ENCODE results near the gene KLHL29.

KLHL29 gene

GRCh38 chr2:23399674-23400261, 14.8 kb downstream of the KLHL29 start:
- Histone ChIP-seq H3K4me3 (ENCODE audit: low read length in 2 of 2) (peak overlapping the region in 1 of 2 donors; percentile 37), H3K27ac (replicated peaks; ENCODE audit: low read length) (no peak overlapping the region), H3K9me3 (replicated peaks in 1 of 2; ENCODE audit: control insufficient read depth in 2 of 2, insufficient read depth in 1 of 2, low read depth in 1 of 2, low read length in 2 of 2) (no peaks in the 10 kb centered on the region), H2BK15ac (ENCODE audit: low read length) (no peak overlapping the region), H3K4me1 (ENCODE audit: control insufficient read depth in 2 of 2, insufficient read depth in 1 of 2, low read depth in 1 of 2, low read length in 2 of 2) (peaks cover 1 to 10% of the 10 kb centered on the region in 2 donors), H3K79me1 (ENCODE audit: low read depth, low read length) (no peaks in the 10 kb centered on the region), H3K36me3 (replicated peaks in 1 of 2; ENCODE audit: control insufficient read depth in 2 of 2, insufficient read depth in 2 of 2, low read length in 2 of 2) (no peaks in the 10 kb centered on the region), H2BK5ac (ENCODE audit: low read length) (no peak overlapping the region), H2AK5ac (ENCODE audit: low read depth, low read length) (no peak overlapping the region), H2BK120ac (ENCODE audit: low read depth, low read length) (no peak overlapping the region), H4K91ac (ENCODE audit: low read depth, low read length, poor library complexity) (no peak overlapping the region), H3K4ac (ENCODE audit: low read length) (no peak overlapping the region), H3K23ac (ENCODE audit: low read depth, low read length, poor library complexity) (no peak overlapping the region), H2AFZ (ENCODE audit: low read length) (no peak overlapping the region), H3K27me3 (ENCODE audit: control insufficient read depth in 3 of 3, insufficient read depth in 3 of 3, low read depth in 1 of 3, low read length in 3 of 3) (no peaks in the 10 kb centered on the region), H2BK12ac (ENCODE audit: low read length) (no peak overlapping the region), H3K4me2 (ENCODE audit: insufficient read depth, low read length, poor library complexity, severe bottlenecking) (no peak overlapping the region), H3K9ac (ENCODE audit: low read depth, low read length, poor library complexity) (no peak overlapping the region), H3K14ac (ENCODE audit: low read length) (peak overlapping the region; percentile 32), H3K18ac (ENCODE audit: low read length) (no peak overlapping the region), H4K8ac (ENCODE audit: low read depth, low read length) (no peak overlapping the region)
- DNase-seq (ENCODE audit: low spot score): no peak
- WGBS, 2 donors (ENCODE audit: extremely low coverage in 2 of 2, insufficient read length in 2 of 2, insufficient replicate concordance in 1 of 2): no CpG with 5 or more reads among the region's 10 CpGs

DNA sequence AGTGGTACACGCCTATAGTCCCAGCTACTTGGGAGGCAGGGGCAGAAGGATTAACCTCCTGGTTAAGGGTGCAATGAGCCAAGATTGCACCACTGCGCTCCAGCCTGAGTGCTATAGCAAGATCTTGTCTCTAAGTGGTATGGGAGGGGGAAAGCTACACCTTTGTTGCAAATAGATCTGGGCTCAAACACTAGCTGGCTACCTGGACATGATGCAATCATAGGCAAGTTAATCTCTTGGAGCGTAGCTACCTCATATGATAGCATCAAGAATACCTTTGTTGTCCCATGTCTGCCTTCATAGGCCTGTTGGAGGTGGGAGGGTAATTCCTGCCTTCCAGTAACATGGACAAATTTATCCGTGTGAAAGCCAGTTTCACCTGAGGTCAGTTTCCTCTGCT, 15.7 kb downstream of the KLHL29 start:
- no peak overlapping the region for H2BK15ac ChIP-seq (ENCODE audit: low read length)
- H2BK120ac ChIP-seq (ENCODE audit: low read depth, low read length): no peak overlapping the region
- H3K9me3 ChIP-seq (replicated peaks in 1 of 2; ENCODE audit: control insufficient read depth in 2 of 2, insufficient read depth in 1 of 2, low read depth in 1 of 2, low read length in 2 of 2): no peaks in the 10 kb centered on the region
- H3K4me3 ChIP-seq (ENCODE audit: low read length in 2 of 2): no peak overlapping the region
- no peak overlapping the region for H2AFZ ChIP-seq (ENCODE audit: low read length)
- no peak for DNase-seq (ENCODE audit: low spot score)
- WGBS, 2 donors (ENCODE audit: extremely low coverage in 2 of 2, insufficient read length in 2 of 2, insufficient replicate concordance in 1 of 2): no CpG with 5 or more reads among the region's 4 CpGs
- peaks cover 1 to 10% of the 10 kb centered on the region in 2 donors for H3K4me1 ChIP-seq (ENCODE audit: control insufficient read depth in 2 of 2, insufficient read depth in 1 of 2, low read depth in 1 of 2, low read length in 2 of 2)
- H3K4ac ChIP-seq (ENCODE audit: low read length): no peak overlapping the region
- H3K14ac ChIP-seq (ENCODE audit: low read length): no peak overlapping the region
- no peak overlapping the region for H3K23ac ChIP-seq (ENCODE audit: low read depth, low read length, poor library complexity)
- H3K79me1 ChIP-seq (ENCODE audit: low read depth, low read length): no peaks in the 10 kb centered on the region
- no peak overlapping the region for H3K27ac ChIP-seq (replicated peaks; ENCODE audit: low read length)
- no peak overlapping the region for H2BK12ac ChIP-seq (ENCODE audit: low read length)
- no peak overlapping the region for H3K18ac ChIP-seq (ENCODE audit: low read length)
- H4K91ac ChIP-seq (ENCODE audit: low read depth, low read length, poor library complexity): no peak overlapping the region
- no peak overlapping the region for H3K4me2 ChIP-seq (ENCODE audit: insufficient read depth, low read length, poor library complexity, severe bottlenecking)
- no peaks in the 10 kb centered on the region for H3K36me3 ChIP-seq (replicated peaks in 1 of 2; ENCODE audit: control insufficient read depth in 2 of 2, insufficient read depth in 2 of 2, low read length in 2 of 2)
- H3K9ac ChIP-seq (ENCODE audit: low read depth, low read length, poor library complexity): no peak overlapping the region
- no peak overlapping the region for H4K8ac ChIP-seq (ENCODE audit: low read depth, low read length)
- H2BK5ac ChIP-seq (ENCODE audit: low read length): no peak overlapping the region
- no peak overlapping the region for H2AK5ac ChIP-seq (ENCODE audit: low read depth, low read length)
- H3K27me3 ChIP-seq (ENCODE audit: control insufficient read depth in 3 of 3, insufficient read depth in 3 of 3, low read depth in 1 of 3, low read length in 3 of 3): no peaks in the 10 kb centered on the region

DNA sequence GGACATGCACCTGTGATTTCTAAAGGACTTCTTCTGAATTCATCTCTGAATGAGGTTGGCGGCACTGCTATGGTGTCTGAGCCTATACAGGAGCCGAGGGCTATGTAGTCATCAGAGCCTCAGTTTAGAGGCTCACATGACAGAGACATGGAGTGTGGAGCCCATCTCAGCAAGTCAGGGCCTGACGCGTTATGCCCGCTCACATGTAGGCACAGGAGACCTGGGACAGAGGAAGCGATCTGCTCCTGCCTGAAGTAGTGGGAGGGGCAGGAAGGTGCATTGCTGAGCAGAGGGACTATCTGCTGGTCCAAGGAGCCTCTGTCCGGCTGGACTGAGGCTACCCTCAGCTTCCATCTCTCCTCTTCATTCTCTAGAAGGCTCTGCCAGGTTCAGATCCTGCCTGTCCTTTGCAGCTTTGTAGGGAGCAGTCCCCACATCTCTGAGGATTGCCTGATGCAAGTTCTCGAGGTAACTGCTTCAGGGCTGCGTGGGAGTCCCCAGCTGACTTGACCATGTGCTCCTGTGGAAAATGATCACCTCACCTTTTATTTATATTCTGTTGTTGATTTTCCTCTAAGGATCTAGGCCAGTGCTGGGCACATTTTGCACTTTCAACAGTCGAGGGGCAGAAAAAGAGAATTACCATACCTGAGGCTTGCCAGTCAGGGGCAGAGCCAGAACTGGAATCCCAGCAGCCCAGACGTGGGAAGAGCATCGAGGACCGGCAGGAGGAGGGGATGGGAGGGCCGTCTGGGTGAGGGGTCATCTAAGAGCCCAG, 16.6 kb downstream of the KLHL29 start:
- no peak overlapping the region for H2BK120ac ChIP-seq (ENCODE audit: low read depth, low read length)
- H3K4me3 ChIP-seq (ENCODE audit: low read length in 2 of 2): no peak overlapping the region
- no peak overlapping the region for H3K14ac ChIP-seq (ENCODE audit: low read length)
- no peak overlapping the region for H3K27ac ChIP-seq (replicated peaks; ENCODE audit: low read length)
- no peak overlapping the region for H3K9ac ChIP-seq (ENCODE audit: low read depth, low read length, poor library complexity)
- H4K8ac ChIP-seq (ENCODE audit: low read depth, low read length): no peak overlapping the region
- H2BK15ac ChIP-seq (ENCODE audit: low read length): no peak overlapping the region
- no peak overlapping the region for H2AK5ac ChIP-seq (ENCODE audit: low read depth, low read length)
- H3K79me1 ChIP-seq (ENCODE audit: low read depth, low read length): no peaks in the 10 kb centered on the region
- H4K91ac ChIP-seq (ENCODE audit: low read depth, low read length, poor library complexity): no peak overlapping the region
- H3K18ac ChIP-seq (ENCODE audit: low read length): no peak overlapping the region
- peaks cover 1 to 10% of the 10 kb centered on the region in 2 donors for H3K4me1 ChIP-seq (ENCODE audit: control insufficient read depth in 2 of 2, insufficient read depth in 1 of 2, low read depth in 1 of 2, low read length in 2 of 2)
- H3K9me3 ChIP-seq (replicated peaks in 1 of 2; ENCODE audit: control insufficient read depth in 2 of 2, insufficient read depth in 1 of 2, low read depth in 1 of 2, low read length in 2 of 2): no peaks in the 10 kb centered on the region
- no peak overlapping the region for H2AFZ ChIP-seq (ENCODE audit: low read length)
- no peak overlapping the region for H3K4me2 ChIP-seq (ENCODE audit: insufficient read depth, low read length, poor library complexity, severe bottlenecking)
- WGBS, 2 donors (ENCODE audit: extremely low coverage in 2 of 2, insufficient read length in 2 of 2, insufficient replicate concordance in 1 of 2): no CpG with 5 or more reads among the region's 14 CpGs
- no peaks in the 10 kb centered on the region for H3K27me3 ChIP-seq (ENCODE audit: control insufficient read depth in 3 of 3, insufficient read depth in 3 of 3, low read depth in 1 of 3, low read length in 3 of 3)
- no peak overlapping the region for H3K4ac ChIP-seq (ENCODE audit: low read length)
- H3K23ac ChIP-seq (ENCODE audit: low read depth, low read length, poor library complexity): no peak overlapping the region
- no peak for DNase-seq (ENCODE audit: low spot score)
- H3K36me3 ChIP-seq (replicated peaks in 1 of 2; ENCODE audit: control insufficient read depth in 2 of 2, insufficient read depth in 2 of 2, low read length in 2 of 2): no peaks in the 10 kb centered on the region
- H2BK5ac ChIP-seq (ENCODE audit: low read length): no peak overlapping the region
- H2BK12ac ChIP-seq (ENCODE audit: low read length): no peak overlapping the region

GRCh38 chr2:23402205-23402740, 17.3 kb downstream of the KLHL29 start:
- H3K27me3 ChIP-seq (ENCODE audit: control insufficient read depth in 3 of 3, insufficient read depth in 3 of 3, low read depth in 1 of 3, low read length in 3 of 3): no peaks in the 10 kb centered on the region
- no peak overlapping the region for H2BK12ac ChIP-seq (ENCODE audit: low read length)
- no peak overlapping the region for H3K14ac ChIP-seq (ENCODE audit: low read length)
- H3K9ac ChIP-seq (ENCODE audit: low read depth, low read length, poor library complexity): peak overlapping the region; percentile 26
- no peak overlapping the region for H2BK5ac ChIP-seq (ENCODE audit: low read length)
- no peak overlapping the region for H3K4me2 ChIP-seq (ENCODE audit: insufficient read depth, low read length, poor library complexity, severe bottlenecking)
- no peaks in the 10 kb centered on the region for H3K9me3 ChIP-seq (replicated peaks in 1 of 2; ENCODE audit: control insufficient read depth in 2 of 2, insufficient read depth in 1 of 2, low read depth in 1 of 2, low read length in 2 of 2)
- H2BK120ac ChIP-seq (ENCODE audit: low read depth, low read length): no peak overlapping the region
- no peaks in the 10 kb centered on the region for H3K36me3 ChIP-seq (replicated peaks in 1 of 2; ENCODE audit: control insufficient read depth in 2 of 2, insufficient read depth in 2 of 2, low read length in 2 of 2)
- no peak overlapping the region for H3K27ac ChIP-seq (replicated peaks; ENCODE audit: low read length)
- no peak overlapping the region for H3K23ac ChIP-seq (ENCODE audit: low read depth, low read length, poor library complexity)
- H3K79me1 ChIP-seq (ENCODE audit: low read depth, low read length): no peaks in the 10 kb centered on the region
- no peak overlapping the region for H3K4me3 ChIP-seq (ENCODE audit: low read length in 2 of 2)
- H4K91ac ChIP-seq (ENCODE audit: low read depth, low read length, poor library complexity): no peak overlapping the region
- peaks cover 1 to 10% of the 10 kb centered on the region in 2 donors for H3K4me1 ChIP-seq (ENCODE audit: control insufficient read depth in 2 of 2, insufficient read depth in 1 of 2, low read depth in 1 of 2, low read length in 2 of 2)
- no peak overlapping the region for H2AFZ ChIP-seq (ENCODE audit: low read length)
- no CpG with 5 or more reads among the region's 6 CpGs for WGBS, 2 donors (ENCODE audit: extremely low coverage in 2 of 2, insufficient read length in 2 of 2, insufficient replicate concordance in 1 of 2)
- no peak overlapping the region for H4K8ac ChIP-seq (ENCODE audit: low read depth, low read length)
- H3K4ac ChIP-seq (ENCODE audit: low read length): no peak overlapping the region
- H3K18ac ChIP-seq (ENCODE audit: low read length): no peak overlapping the region
- H2AK5ac ChIP-seq (ENCODE audit: low read depth, low read length): no peak overlapping the region
- DNase-seq (ENCODE audit: low spot score): no peak
- no peak overlapping the region for H2BK15ac ChIP-seq (ENCODE audit: low read length)
